ENCODE measurements around the gene POLA2.

The POLA2 gene

DNA sequence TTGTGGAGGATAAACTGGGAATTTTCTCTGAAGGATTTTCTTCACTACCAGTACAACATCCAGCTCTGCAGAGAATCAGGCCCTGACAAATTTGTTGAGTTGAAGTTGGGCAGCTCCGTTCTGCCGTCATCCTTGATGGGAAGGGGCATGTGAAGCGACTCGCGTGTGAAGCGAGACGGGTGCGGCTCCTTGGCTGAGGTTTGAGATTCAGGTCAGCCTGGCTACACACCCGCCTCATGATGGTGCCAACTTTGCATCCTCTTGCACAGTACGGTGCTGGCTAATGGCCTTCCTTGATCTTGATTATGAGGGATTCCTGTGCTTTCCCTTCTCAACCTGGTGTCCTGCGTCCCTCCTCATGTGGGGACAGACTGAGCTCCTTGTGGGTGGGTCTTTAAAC lies 33.2 kb downstream of the POLA2 start:
- no peak overlapping the region for H3K4me3 ChIP-seq (ENCODE audit: low read depth, low read length)
- TF ChIP-seq, protein P1, sequence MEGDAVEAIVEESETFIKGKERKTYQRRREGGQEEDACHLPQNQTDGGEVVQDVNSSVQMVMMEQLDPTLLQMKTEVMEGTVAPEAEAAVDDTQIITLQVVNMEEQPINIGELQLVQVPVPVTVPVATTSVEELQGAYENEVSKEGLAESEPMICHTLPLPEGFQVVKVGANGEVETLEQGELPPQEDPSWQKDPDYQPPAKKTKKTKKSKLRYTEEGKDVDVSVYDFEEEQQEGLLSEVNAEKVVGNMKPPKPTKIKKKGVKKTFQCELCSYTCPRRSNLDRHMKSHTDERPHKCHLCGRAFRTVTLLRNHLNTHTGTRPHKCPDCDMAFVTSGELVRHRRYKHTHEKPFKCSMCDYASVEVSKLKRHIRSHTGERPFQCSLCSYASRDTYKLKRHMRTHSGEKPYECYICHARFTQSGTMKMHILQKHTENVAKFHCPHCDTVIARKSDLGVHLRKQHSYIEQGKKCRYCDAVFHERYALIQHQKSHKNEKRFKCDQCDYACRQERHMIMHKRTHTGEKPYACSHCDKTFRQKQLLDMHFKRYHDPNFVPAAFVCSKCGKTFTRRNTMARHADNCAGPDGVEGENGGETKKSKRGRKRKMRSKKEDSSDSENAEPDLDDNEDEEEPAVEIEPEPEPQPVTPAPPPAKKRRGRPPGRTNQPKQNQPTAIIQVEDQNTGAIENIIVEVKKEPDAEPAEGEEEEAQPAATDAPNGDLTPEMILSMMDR (IDR thresholded peaks at IDR 0.05; ENCODE audit: borderline replicate concordance, insufficient read depth, low read depth, low read length): no peak

DNA sequence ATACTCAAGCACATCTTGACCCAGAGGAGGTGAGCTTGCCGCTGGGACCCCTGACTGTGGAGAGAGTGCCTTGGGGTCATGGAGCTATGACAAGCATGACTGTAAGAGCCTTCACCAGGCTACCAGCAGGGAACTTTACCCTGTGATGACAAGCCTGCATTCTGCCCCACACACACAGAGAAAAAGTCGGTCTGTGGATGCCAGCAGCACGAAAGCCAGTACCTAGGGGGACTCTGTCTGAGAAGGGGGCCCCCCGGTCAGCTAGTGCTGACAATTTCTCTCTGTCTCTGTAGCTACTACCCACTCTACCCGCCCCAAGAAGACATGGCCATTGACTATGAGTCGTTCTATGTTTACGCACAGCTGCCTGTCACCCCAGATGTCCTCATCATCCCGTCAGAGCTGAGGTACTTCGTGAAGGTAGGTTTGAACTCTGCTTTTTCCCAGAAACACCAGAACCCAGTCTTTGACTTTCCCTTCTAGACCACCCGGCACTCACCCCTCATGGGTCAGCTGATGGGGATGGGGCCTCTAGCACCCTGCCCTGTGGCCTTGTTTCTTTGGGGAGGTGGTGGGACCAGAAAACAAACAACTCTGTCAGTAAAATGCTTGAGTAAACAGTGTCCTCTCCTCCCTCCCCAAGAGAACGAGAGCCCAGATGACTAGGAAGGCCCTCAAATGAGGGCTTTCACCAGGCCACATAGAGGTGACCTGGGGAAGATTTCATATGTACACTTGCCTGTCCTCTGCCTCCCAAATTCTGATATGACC lies 34.0 kb downstream of the POLA2 start:
- H3K4me3 ChIP-seq (ENCODE audit: low read depth, low read length): no peak overlapping the region

DNA sequence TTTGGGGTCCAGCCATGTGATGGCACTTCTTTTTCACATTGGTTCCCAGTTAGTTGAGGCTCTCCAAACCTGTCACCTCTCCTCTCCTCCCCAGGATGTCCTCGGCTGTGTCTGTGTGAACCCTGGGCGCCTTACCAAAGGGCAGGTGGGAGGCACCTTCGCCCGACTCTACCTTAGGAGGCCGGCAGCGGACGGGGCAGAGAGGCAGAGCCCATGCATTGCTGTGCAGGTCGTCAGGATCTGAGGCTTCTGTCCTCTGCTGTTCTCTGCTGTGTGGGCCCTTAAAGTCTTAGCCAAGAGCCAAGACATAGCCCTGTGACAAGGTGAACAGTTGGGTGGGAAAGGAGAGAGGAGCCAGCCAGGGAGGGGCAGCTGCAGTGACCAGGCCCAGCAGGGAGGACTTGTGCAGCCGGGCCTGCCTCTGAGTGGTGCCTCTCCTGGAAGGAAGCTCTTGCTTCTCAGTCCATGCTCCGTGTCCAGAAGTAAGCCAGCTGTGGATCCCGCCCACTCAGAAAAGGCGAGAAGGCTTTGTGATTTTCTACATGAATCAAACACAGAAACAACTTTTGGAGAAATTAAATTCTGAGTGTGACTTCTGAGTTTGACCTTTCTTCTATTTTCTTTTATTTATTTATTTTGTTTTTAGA lies 35.4 kb downstream of the POLA2 start:
- no peak overlapping the region for H3K4me3 ChIP-seq (ENCODE audit: low read depth, low read length)
- TF ChIP-seq, protein P1 (IDR thresholded peaks at IDR 0.05; ENCODE audit: borderline replicate concordance, insufficient read depth, low read depth, low read length): no peak

More for the DNA sequence above, 34.0 kb downstream of the POLA2 start:
- TF ChIP-seq, protein P1 (IDR thresholded peaks at IDR 0.05; ENCODE audit: borderline replicate concordance, insufficient read depth, low read depth, low read length): no peak

DNA sequence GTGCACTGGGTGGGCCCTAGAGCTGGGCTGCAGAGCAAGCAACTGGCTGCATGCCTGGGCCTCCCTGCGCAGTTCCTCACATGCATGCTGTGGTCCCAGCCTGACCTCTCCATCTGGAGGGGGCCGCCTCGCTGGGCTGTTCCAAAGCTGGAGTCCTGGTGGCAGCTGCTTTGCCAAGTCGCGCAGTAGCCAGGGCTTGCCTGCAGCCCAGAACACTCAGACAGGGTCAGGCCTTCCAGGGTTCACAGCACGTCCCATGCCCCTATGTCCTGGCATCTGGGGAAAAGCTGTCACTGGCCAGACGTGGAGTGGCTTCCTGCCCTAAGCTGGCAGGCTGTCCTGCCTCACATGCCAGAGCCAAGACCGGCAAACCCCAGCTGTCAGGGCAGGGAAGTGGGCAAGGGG lies 36.4 kb downstream of the POLA2 start:
- H3K4me3 ChIP-seq (ENCODE audit: low read depth, low read length): no peak overlapping the region
- TF ChIP-seq, protein P1 (IDR thresholded peaks at IDR 0.05; ENCODE audit: borderline replicate concordance, insufficient read depth, low read depth, low read length): no peak

DNA sequence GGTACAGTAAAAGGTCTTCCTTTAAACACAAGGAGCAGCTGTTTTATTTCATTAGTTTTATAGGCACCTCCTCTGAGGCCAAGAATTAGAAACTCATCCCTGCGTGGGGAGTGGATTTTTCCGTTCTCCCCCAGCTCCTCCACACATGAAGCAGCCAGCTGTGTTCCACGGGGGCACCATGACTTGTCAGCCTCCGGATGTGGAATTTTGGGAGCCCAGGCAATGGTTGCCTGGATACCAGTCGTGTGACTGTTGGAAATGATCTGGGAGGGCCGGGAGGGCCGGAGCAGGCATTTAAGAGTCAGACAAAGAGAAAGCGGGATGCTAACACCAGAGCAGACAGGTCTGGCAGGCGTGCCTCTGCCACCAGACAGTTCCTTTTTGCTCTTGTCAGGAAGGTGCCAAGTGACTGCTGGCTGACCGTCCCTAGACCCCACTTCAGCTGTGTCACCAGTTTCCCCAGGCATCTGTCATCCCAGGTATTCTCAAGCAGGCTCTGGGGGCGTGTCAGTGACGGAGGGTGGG lies 37.0 kb downstream of the POLA2 start:
- H3K4me3 ChIP-seq (ENCODE audit: low read depth, low read length): no peak overlapping the region
- TF ChIP-seq, protein P1 (IDR thresholded peaks at IDR 0.05; ENCODE audit: borderline replicate concordance, insufficient read depth, low read depth, low read length): no peak

DNA sequence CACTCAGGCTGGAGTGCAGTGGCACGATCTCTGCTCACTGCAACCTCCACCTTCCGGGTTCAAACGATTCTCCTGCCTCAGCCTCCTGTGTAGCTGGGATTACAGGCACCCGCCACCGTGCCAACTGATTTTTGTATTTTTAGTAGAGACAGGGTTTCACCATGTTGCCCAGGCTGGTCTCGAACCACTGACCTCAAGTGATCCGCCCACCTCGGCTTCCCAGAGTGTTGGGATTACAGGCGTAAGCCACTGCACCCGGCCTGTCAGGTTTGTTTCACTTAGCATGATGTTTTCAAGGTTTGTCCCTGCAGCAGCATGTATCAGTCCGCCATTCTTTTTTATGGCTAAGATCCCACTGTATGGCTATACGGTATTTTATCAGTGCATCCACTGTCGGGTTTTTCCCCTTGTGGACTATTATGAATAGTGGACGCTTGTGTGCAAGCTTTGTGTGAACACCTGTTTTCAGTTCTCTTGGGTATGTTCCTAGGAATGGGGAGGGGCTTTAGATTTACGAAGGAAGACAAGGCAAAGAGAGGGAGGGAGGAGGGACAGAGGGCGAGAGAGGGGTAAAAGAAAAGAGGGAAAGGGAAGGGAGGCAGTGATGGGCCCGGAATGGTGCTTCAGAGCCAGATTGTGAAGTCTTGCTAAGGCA lies 39.0 kb downstream of the POLA2 start:
- TF ChIP-seq, protein P1 (IDR thresholded peaks at IDR 0.05; ENCODE audit: borderline replicate concordance, insufficient read depth, low read depth, low read length): no peak
- H3K4me3 ChIP-seq (ENCODE audit: low read depth, low read length): no peak overlapping the region
